T-helper 22 cell (primary cell): ENCODE data around the gene FNDC3B.

Experiments used
- DNase-seq: peaks from one replicate; pipeline ENCODE4 v3.0.0-alpha.2; 2020; ENCODE audit warnings: low read depth

The FNDC3B gene

GRCh38 chr3:172115787-172116186 lies 76.4 kb downstream of the FNDC3B start:
- no peak for DNase-seq

GRCh38 chr3:172118019-172118418 lies 78.6 kb downstream of the FNDC3B start:
- DNase-seq, result no peak

- DNase-seq, result no peak
Observed at GRCh38 chr3:172119266-172119969, 80.0 kb downstream of the FNDC3B start.

DNA sequence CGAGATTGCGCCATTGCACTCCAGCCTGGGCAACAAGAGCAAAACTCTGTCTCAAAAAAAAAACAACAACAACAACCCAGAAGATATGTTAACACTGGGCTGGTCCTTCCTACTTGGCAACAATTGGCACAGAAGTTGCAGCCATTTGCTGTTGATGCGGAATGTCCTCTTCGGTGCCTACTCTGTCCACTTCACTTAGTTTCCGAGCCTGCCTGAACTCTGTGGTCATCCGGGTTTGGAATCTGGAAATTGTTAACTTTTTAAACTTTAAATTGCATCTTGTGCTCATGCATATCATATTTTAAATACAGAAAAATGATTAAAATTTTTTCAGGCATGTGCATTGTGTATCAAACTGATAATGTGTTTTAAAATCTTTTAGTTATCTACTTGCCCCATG lies 81.5 kb downstream of the FNDC3B start:
- no peak for DNase-seq

DNA sequence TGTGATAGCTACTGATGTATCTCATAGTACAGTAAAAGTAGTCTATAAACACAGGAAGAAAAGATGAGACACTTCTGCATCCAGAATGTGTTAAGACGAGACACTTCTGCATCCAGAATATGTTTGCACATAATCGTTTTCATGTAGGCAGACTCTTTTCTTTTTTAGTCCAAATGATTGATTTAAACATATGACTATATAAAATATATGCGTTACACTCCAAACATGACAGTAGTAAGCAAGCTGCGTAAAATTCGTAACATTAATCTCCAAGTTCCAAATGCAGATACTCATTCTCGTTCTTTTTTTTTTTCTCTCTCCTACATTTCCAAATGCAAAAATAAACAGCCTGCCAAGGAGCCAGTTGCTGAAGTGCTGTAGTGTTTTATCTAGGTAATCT lies 82.6 kb downstream of the FNDC3B start:
- no peak for DNase-seq

DNA sequence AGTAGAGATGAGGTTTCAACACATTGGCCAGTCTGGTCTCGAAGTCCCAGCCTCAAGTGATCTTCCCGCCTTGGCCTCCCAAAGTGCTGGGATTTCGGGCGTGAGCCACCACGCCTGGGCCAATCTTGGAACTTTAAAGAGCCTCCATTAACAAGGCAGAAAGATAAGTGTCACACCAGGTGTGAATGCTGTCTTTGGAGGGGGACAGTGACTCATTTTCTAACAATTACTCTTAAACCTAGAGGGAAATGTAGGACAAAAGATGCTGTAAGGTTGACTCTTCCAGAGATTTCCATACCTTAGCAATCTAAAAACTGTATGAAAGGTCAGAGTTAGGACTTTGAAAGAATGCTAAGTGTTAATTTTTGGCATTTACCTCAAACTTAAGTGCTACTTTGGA lies 84.9 kb downstream of the FNDC3B start:
- no peak for DNase-seq

DNA sequence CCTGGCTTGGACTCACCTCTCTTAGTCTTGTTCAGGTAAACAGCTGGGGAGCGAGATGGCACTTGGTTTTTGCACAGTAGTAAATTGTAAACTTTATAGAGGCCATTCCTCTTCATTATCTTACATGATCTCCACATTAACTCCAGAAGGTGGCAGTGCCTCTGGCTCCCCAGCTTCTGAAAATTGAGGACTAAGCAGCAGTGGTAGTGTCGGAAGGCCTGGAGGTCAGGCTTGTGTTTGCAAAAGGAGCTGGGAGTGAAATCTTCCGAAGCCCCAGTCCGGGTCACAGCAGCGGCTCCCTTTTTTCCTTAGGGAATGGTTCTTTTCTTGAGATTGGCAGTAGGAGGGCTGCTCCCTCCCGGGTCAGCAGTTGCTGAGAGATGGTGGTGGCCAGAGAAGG lies 85.7 kb downstream of the FNDC3B start:
- DNase-seq, result no peak

- no peak for DNase-seq
Observed at GRCh38 chr3:172125963-172126457, 86.6 kb downstream of the FNDC3B start.

DNA sequence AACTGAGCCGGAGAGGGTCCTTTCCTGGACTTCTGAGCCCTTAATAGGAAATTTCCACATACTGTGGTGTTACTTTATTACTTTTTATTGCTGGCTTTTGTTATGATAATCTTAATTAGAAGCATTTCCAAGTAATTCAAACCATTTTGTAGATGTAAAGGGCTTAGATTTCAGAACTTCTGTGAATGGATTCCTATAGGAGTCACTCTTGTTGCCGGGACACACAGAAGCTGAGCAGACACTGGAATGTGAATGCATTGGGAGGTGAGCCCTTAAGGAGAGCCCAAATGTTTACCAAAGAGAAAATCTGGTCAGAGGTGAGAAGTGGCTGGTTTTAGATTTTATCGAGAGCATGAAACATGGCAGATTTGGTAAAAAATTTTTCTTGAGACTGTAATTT lies 87.4 kb downstream of the FNDC3B start:
- no peak for DNase-seq

DNA sequence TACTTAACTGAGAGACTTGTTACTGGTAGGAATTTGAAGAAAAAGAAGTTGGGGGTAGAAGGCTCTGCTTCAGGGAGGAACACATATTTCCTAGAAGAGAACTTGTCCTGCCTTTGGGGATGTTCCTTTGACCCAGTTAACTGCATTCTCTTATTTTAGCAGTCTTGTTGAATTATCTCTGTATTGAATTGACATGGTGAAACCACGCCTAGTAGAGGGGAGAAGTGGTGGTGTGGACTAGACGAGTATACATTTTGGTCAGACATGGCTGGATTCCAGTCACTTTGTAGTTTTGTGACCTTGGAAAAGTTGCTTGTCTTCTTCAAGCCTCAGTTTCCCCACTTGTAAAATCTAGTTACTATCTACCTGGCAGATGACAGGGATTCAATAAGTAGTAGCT lies 87.8 kb downstream of the FNDC3B start:
- no peak for DNase-seq

GRCh38 chr3:172127929-172128580 lies 88.7 kb downstream of the FNDC3B start:
- no peak for DNase-seq

DNA sequence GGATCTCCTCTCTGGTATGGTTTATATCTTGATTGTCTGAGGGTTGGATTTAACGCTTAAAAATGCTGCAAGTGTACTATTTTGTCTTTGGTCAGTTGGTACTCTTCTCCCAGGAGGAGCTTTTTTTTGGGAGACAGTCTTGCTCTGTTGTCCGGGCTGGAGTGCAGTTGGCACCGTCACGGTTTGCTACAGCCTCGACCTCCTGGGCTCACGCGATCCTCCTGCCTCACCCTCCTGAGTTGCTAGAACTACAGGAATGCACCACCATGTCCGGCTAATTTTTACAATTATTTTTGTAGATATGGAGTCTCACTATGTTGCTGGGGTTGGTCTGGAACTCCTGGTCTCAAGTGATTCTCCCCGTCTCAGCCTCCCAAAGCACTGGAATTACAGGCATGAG lies 89.5 kb downstream of the FNDC3B start:
- DNase-seq, result no peak

DNA sequence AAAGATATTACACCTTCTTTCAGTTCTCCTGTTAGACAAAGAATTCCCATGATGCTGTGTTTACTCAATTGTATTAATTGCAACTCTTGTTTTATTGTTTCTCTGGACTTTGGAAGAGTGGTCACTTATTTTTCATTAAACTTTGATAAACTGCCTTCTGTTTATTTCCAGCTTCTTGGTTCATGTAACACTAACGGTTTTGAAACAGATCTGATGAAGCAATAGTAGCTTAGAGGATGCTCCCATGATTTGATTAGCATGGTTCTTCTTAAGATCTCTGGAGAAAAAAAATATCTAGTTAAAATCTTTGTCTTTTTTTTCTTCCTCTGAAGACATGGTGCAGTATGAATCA lies 90.1 kb downstream of the FNDC3B start:
- DNase-seq, result no peak

- peak; percentile 74 for DNase-seq
Observed at GRCh38 chr3:172129850-172130716, 90.7 kb downstream of the FNDC3B start.

DNA sequence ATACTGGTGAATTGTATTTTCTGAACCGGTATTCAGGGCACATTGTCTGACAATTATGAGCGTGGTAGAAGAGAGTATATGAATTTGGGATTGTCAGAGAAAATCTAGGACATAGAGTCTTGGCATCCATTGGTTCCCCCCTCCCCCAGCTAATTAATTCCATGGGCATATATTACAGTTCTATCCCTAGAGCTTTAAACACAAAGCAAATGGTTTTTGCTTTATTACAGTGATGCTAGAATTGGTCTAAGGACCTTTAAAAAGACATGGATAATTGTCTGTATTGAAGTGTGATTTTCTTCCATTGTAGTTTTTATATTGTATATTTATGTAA lies 91.3 kb downstream of the FNDC3B start:
- no peak for DNase-seq

- no peak for DNase-seq
Observed at GRCh38 chr3:172131746-172132145, 92.4 kb downstream of the FNDC3B start.

DNA sequence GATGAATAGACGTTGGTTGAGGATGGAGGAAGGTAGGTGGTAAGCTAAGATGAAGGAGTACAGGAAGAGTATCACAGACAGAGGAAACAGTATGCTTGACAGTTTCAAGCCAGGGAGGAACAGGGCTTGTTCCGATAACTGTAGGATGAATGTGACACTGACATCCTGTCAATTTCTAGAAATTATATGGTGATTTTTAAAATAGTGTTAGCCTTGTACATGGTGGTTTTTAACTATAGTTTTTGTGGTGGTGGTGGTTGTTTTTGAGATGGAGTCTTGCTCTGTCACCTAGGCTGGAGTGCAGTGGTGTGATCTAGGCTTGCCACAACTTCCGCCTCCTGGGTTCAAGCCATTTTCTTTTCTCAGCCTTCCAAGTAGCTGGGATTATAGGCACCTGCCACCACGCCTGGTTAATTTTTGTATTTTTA lies 92.8 kb downstream of the FNDC3B start:
- no peak for DNase-seq

- DNase-seq, result no peak
Observed at GRCh38 chr3:172132721-172133311, 93.4 kb downstream of the FNDC3B start.

- DNase-seq, result no peak
Observed at GRCh38 chr3:172133838-172134237, 94.5 kb downstream of the FNDC3B start.

- DNase-seq, result no peak
Observed at GRCh38 chr3:172134352-172134751, 95.0 kb downstream of the FNDC3B start.

DNA sequence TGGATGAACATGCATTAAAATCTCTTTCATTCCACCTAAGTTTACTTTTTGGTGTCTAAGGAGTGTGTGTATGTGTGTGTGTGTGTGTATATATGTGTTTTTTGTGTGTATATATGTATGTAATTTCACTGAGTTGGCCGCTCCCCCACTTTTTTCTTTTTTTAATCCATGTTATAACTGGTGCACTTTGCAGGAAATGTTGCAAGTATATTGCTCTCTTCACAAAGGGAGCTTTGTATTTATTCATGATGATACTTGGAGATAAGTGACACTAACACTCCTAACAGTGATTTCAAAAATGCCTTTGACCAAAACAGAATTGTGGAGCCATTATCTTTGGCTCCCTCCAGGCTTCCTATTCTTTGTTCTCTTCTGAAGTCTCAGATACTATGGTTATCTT lies 95.8 kb downstream of the FNDC3B start:
- no peak for DNase-seq

DNA sequence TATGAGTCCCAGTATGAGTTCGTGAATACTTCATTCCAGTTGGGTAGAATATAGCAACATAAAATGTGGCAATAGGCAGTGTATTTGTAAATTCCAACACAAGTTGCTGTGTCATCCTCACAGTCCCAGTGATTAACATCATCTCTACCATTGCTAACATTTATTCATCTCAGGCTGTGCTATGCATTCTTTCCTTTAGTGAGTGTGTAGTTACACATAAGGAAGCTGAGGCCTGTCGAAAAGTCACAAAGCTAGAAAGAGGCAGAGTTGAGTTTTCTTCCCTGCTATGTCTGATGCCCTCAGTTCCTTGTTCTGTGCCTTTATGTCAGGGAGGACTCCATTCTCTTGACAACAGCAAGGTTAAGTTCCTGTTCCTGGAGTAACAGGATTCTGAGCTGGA lies 96.4 kb downstream of the FNDC3B start:
- no peak for DNase-seq

- no peak for DNase-seq
Observed at GRCh38 chr3:172136330-172136729, 97.0 kb downstream of the FNDC3B start.
